Right ventricle myocardium superior (tissue), 1 donor: ENCODE data around the gene HEBP2. TPM values are rescaled to one million over a fixed set of nuclear protein-coding genes. Genes with fewer than 3 reads are reported as not detected.
"Not testable (repeated sequence)": the region's sequence is repeated elsewhere in the genome, so short reads cannot be mapped to it uniquely, and the experiment has no call there.

Source experiments
- ATAC-seq: fragments of 200-7000 bp; cut with Tn5 transposase; one replicate; pipeline ENCODE4 v1.9.1; 2020; ENCODE audit warnings: mild to moderate bottlenecking; ENCODE audit not compliant: poor library complexity
- DNase-seq: peaks from one replicate; pipeline ENCODE4 v3.0.0-alpha.2; 2020
- intact Hi-C: fragments of 100-400 bp; cut with DNase I; formaldehyde crosslinking; loops from one replicate; pipeline ENCODE4 v1.11.2; 2022
- total RNA-seq: library from RNA; stranded (reverse); fragmentation: NEBNext Ultra II Directional; extraction: Animal tissue kit (Norgen Biotek cat#: 25700); gene quantifications from one replicate; pipeline ENCODE4 v1.2.1, GENCODE V29; 2021
- donor health status: DM: no; HTN: yes; CAD: no; lungs with severe emphysema.

Gene HEBP2
- total RNA-seq, 1 donor from 2014 or later, result 87.4 TPM

- intact Hi-C loops, result no loop called here
- ATAC-seq (no peak), DNase-seq (no peak)
Measured at GRCh38 chr6:138418118-138418742, 14.2 kb downstream of the HEBP2 start.

- no peak for ATAC-seq
- intact Hi-C loops, result loop anchor here (10.0 kb wide), 1 partner anchor 345 kb away; no protein-coding TSS in a partner anchor
- no peak for DNase-seq
Measured at GRCh38 chr6:138419766-138420165, 15.7 kb downstream of the HEBP2 start.

- DNase-seq (no peak), ATAC-seq (no peak)
- intact Hi-C loops, result loop anchor here (10.0 kb wide), 1 partner anchor 344 kb away; no protein-coding TSS in a partner anchor
Measured at GRCh38 chr6:138420356-138420755, 16.3 kb downstream of the HEBP2 start.

- intact Hi-C loops, result loop anchor here (10.0 kb wide), 1 partner anchor 344 kb away; no protein-coding TSS in a partner anchor
- DNase-seq (no peak), ATAC-seq (no peak)
Measured at GRCh38 chr6:138421089-138421488, 17.1 kb downstream of the HEBP2 start.

GRCh38 chr6:138421608-138422007 lies 17.6 kb downstream of the HEBP2 start:
- DNase-seq, result no peak
- intact Hi-C loops, result loop anchor here (10.0 kb wide), 1 partner anchor 343 kb away; no protein-coding TSS in a partner anchor
- no peak for ATAC-seq

GRCh38 chr6:138422861-138423260 lies 18.8 kb downstream of the HEBP2 start:
- intact Hi-C loops, result loop anchor here (10.0 kb wide), 1 partner anchor 342 kb away; no protein-coding TSS in a partner anchor
- ATAC-seq (no peak), DNase-seq (no peak)

- DNase-seq (no peak), ATAC-seq (no peak)
- intact Hi-C loops, result loop anchor here (10.0 kb wide), 1 partner anchor 341 kb away; no protein-coding TSS in a partner anchor
Measured at GRCh38 chr6:138424004-138424904, 20.2 kb downstream of the HEBP2 start.

GRCh38 chr6:138425256-138425655 lies 21.2 kb downstream of the HEBP2 start:
- intact Hi-C loops, result loop anchor here (5.0 to 10.0 kb wide), 2 partner anchors 87 to 340 kb away; no protein-coding TSS in a partner anchor
- ATAC-seq, DNase-seq: not testable (repeated sequence)

GRCh38 chr6:138426500-138427123 lies 22.6 kb downstream of the HEBP2 start:
- DNase-seq (no peak), ATAC-seq (no peak)
- intact Hi-C loops, result loop anchor here (5.0 to 10.0 kb wide), 2 partner anchors 86 to 338 kb away; no protein-coding TSS in a partner anchor

- ATAC-seq (peak; percentile 32), DNase-seq (no peak)
- intact Hi-C loops, result loop anchor here (2.0 to 10.0 kb wide), 3 partner anchors 85 to 337 kb away; no protein-coding TSS in a partner anchor
Measured at GRCh38 chr6:138427701-138428100, 23.7 kb downstream of the HEBP2 start.

GRCh38 chr6:138428944-138429598 lies 25.0 kb downstream of the HEBP2 start:
- ATAC-seq (peak; percentile 56), DNase-seq (no peak)
- intact Hi-C loops, result loop anchor here (2.0 to 10.0 kb wide), 3 partner anchors 83 to 336 kb away; no protein-coding TSS in a partner anchor

GRCh38 chr6:138429761-138430160 lies 25.7 kb downstream of the HEBP2 start:
- intact Hi-C loops, result loop anchor here (2.0 to 10.0 kb wide), 3 partner anchors 83 to 335 kb away; no protein-coding TSS in a partner anchor
- ATAC-seq (peak; percentile 31), DNase-seq (no peak)

- ATAC-seq (peak; percentile 77), DNase-seq (peak; percentile 72)
- intact Hi-C loops, result no loop called here
Measured at GRCh38 chr6:138430361-138431145, 26.5 kb downstream of the HEBP2 start.

GRCh38 chr6:138431256-138432062 lies 27.4 kb downstream of the HEBP2 start:
- intact Hi-C loops, result no loop called here
- DNase-seq (no peak), ATAC-seq (no peak)

- ATAC-seq (no peak), DNase-seq (no peak)
- intact Hi-C loops, result no loop called here
Measured at GRCh38 chr6:138432063-138432356, 28.0 kb downstream of the HEBP2 start.

GRCh38 chr6:138434096-138434495 lies 30.1 kb downstream of the HEBP2 start:
- ATAC-seq (no peak), DNase-seq (no peak)
- intact Hi-C loops, result no loop called here

- intact Hi-C loops, result no loop called here
- ATAC-seq (no peak), DNase-seq (no peak)
Measured at GRCh38 chr6:138434925-138435324, 30.9 kb downstream of the HEBP2 start.
